Measurements from ENCODE around the gene TRMT2B.
A peak's percentile ranks its signal among the peaks of the same experiment; 100 is the strongest.

Gene TRMT2B

DNA sequence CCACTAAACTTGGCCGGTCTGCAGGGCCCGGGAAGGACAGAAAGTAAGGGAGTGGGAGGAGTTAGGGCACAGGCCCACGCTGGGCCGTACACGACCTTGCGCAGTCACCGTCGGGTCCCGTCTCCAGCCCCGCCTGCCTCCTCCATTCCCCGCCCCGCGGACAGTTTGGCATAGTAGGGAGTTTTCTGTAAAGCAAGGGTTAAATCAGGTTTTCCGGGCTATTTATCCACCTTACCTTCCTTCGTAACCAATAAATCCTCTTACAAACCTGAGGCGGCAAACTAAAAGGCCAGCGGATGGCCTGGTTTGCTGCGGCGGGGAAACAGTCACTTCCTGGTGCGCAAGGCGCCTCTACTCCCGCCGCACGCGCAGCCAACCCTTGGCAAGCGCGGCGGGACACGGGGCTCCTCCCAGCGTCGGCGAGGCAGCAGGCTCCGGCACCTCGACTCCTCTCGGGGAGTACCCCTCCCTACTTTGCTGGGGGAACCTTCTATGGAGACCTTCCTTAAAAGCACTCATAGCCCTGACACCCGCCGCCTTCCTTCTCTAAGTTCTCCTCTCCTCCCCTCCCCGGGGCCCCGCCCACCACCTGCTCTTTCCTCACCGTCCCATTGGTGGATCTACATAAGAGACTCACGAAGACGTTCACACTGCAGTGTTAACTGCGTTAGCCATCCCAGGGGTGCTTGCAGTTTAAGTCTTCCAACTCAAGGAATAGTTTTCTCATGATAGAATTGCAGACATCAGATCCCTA, at the start of gene TRMT2B:
Gene TRMT2B, minus strand, starts transcription at position 563 of the 754 bp plus-strand sequence. CDS start 9,822 bp downstream, outside the sequence.
- TF ChIP-seq, protein P1, sequence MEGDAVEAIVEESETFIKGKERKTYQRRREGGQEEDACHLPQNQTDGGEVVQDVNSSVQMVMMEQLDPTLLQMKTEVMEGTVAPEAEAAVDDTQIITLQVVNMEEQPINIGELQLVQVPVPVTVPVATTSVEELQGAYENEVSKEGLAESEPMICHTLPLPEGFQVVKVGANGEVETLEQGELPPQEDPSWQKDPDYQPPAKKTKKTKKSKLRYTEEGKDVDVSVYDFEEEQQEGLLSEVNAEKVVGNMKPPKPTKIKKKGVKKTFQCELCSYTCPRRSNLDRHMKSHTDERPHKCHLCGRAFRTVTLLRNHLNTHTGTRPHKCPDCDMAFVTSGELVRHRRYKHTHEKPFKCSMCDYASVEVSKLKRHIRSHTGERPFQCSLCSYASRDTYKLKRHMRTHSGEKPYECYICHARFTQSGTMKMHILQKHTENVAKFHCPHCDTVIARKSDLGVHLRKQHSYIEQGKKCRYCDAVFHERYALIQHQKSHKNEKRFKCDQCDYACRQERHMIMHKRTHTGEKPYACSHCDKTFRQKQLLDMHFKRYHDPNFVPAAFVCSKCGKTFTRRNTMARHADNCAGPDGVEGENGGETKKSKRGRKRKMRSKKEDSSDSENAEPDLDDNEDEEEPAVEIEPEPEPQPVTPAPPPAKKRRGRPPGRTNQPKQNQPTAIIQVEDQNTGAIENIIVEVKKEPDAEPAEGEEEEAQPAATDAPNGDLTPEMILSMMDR (IDR thresholded peaks at IDR 0.05; ENCODE audit: insufficient read depth, low read depth, low read length, missing control alignments) = no peak
- peak; percentile 86 for DNase-seq (ENCODE audit: low read depth)
- peak within 1 kb of the TSS; percentile 84 for H3K4me3 ChIP-seq (ENCODE audit: low read depth, low read length)

DNA sequence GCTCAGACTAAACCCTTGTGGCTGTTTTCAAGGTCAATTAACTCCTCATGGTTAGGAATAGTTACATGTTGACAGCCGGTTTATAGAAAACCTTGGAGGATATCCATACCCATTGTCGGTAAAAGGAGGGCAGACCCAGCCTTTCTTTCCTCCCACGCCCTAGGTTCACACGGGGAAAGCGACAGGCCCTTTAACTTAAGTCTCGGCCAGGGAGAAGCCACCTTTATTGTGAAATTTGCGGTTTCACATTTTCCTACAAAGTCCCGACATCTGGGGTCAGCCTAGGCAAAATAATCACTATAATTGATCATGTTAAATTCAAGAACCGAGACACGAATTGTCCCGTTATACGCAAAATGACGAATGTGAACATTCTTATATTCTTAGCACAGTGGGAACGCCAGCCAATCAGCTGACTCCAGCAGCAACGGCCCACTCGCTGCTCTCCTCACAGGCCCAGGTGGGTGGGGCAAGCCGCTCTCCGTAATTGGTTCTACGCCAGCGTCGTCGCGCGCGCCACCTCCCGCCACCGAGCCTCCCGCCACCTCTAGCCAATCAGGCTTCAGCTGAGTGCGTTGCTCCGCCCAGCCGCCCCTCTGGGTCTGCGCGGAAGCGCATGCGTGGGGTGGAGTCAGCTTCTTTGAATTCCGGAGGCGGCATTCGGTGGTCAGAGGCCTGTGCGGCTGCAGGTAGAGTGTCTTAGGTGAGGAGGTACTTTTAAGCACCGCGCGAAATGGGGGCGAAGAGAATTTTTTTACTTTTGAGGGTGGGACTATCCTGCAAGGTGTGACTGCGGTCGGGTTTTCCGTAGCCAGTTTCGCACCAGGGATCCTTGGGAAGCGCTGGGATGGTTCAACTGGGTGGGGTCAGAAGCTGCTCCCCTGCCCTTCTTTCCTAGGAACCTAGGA, 45.9 kb upstream of the TRMT2B start, which contains the start of gene CENPI:
Gene CENPI, plus strand, starts transcription at position 659 of the 908 bp plus-strand sequence. CDS start 2,867 bp downstream, outside the sequence.
- peak; percentile 96 for DNase-seq (ENCODE audit: low read depth)
- TF ChIP-seq, protein P1 (IDR thresholded peaks at IDR 0.05; ENCODE audit: insufficient read depth, low read depth, low read length, missing control alignments) = no peak
- peak within 1 kb of the TSS; percentile 90 for H3K4me3 ChIP-seq (ENCODE audit: low read depth, low read length)

- TF ChIP-seq, protein P1 (IDR thresholded peaks at IDR 0.05; ENCODE audit: insufficient read depth, low read depth, low read length, missing control alignments) = no peak
Observed at GRCh38 chrX:101091817-101092216, 39.9 kb upstream of the TRMT2B start.

DNA sequence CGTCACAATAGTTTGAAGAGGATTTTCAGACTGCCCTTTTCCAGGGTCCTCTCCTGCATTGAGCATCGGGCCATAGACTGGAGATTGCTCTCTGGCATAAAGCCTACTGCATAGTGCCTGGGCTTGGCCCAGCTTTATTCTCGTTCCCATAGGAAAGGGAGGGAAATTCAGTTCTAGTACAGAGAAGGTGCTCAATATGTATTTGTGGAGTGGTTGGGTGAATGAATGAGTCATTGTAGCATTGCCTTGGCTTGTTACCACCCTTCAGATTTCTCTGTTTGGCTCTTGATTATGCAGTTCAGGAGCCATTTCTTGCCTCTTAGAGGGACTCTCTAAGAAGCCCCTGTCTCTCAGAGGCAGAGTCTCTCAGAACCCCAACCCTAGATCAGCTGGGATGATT, 29.3 kb upstream of the TRMT2B start:
- H3K4me3 ChIP-seq (ENCODE audit: low read depth, low read length) = no peak overlapping the region
- DNase-seq (ENCODE audit: low read depth) = no peak
- TF ChIP-seq, protein P1 (IDR thresholded peaks at IDR 0.05; ENCODE audit: insufficient read depth, low read depth, low read length, missing control alignments) = no peak

More at GRCh38 chrX:101091817-101092216, 39.9 kb upstream of the TRMT2B start:
- DNase-seq (ENCODE audit: low read depth) = no peak
- no peak overlapping the region for H3K4me3 ChIP-seq (ENCODE audit: low read depth, low read length)

GRCh38 chrX:101080326-101081124, 28.6 kb upstream of the TRMT2B start:
- H3K4me3 ChIP-seq (ENCODE audit: low read depth, low read length) = no peak overlapping the region
- TF ChIP-seq, protein P1 (IDR thresholded peaks at IDR 0.05; ENCODE audit: insufficient read depth, low read depth, low read length, missing control alignments) = no peak

GRCh38 chrX:101079736-101080270, 27.9 kb upstream of the TRMT2B start:
- no peak for DNase-seq (ENCODE audit: low read depth)
- no peak overlapping the region for H3K4me3 ChIP-seq (ENCODE audit: low read depth, low read length)
- TF ChIP-seq, protein P1 (IDR thresholded peaks at IDR 0.05; ENCODE audit: insufficient read depth, low read depth, low read length, missing control alignments) = no peak

More at GRCh38 chrX:101080326-101081124, 28.6 kb upstream of the TRMT2B start:
- no peak for DNase-seq (ENCODE audit: low read depth)
